ENCODE data around the gene KAT7.

DNA sequence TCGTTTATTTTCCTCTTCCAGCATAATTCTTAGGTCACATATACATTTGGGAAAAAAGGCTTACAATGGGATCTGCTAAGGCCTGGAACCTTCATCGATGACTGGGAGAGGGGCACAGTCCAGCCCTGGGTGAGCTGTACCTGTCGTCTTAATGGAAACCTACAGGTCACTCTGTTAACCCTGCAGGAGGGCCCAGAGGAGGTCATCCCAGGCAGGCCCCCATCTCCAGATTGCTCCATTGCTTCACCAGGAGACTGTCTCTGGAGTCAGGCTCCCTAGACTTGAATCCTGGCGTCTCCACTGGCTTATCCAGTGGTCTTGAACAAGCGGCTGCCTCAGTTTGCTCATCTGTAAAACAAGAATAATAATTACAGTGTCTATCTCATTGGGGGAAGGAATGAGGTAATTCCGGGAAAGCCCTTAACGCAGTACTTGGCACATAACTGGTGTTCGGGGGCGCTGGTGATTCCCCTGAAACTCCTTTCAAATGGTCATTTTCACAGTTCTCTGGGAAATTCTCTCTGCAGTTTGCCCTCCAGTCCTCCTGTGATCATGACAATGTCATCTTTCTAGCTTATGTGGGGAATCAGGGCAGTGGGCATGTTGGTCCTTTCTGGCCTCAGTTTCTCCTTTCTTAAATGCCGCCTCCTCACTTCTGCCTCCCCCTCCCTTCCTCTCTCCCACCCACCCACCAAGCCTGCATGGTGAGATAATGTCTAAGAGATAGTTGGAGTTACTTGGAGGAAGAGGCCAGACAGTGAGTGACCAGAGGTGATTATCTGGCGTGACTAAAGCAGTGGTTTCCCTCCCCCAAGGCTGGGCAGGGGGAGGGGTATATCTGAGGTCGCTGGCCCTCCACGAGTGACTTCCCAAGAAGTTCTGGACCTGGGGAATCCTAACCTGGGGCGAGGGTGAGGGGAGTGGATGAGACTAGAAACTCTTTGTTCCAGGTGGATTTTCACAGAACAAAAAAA is 90.7 kb downstream of the KAT7 start:
- TF ChIP-seq EZH2 (IDR thresholded peaks at IDR 0.05; ENCODE audit: insufficient read depth, poor library complexity, severe bottlenecking), result no peak
- no peak for TF ChIP-seq EZH2phosphoT487 (IDR thresholded peaks at IDR 0.05; ENCODE audit: insufficient read depth, low read depth)
